A673 (cell line): ENCODE data around the gene CCDC171. TPM values are rescaled to one million over a fixed set of nuclear protein-coding genes. Genes with fewer than 3 reads are reported as not detected.
A peak's percentile ranks its signal among the peaks of the same experiment; 100 is the strongest.

Experiments
- BruUV-seq: library from RNA; stranded (reverse); fragments of 400-500 nt; replicated peaks from 2 replicates; lab custom pipeline; 2021; lab: Mats Ljungman, UMichigan
- CTCF ChIA-PET: fragments of 300-600 bp; sonication (Branson Sonifier 250); formaldehyde crosslinking; loops from one replicate; lab custom pipeline; 2022; ENCODE audit warnings: antibody characterized with exemption; lab: Charles Lee
- POLR2A ChIA-PET: fragments of 300-600 bp; sonication (Branson Sonifier 250); formaldehyde crosslinking; loops from one replicate; lab custom pipeline; 2022; ENCODE audit warnings: antibody characterized with exemption; ENCODE audit not compliant: low non-redundant PET; lab: Charles Lee
- DNase-seq: peaks from one replicate; pipeline ENCODE4 v3.0.0-alpha.2; 2015; ENCODE audit warnings: low spot score
- H3K27ac ChIP-seq: fragments of 200-600 bp; sonication (generic); 2 replicates; pipeline ENCODE4 v1.5.1; 2016; ENCODE audit warnings: mixed run types, low read depth, mild to moderate bottlenecking, mixed read lengths, antibody characterized with exemption, low read length; ENCODE audit not compliant: poor library complexity, severe bottlenecking
- H3K27me3 ChIP-seq: fragments of 200-600 bp; sonication (generic); replicated peaks from 2 replicates; pipeline ENCODE4 v1.6.1; 2017; ENCODE audit warnings: mixed run types, low read depth, mild to moderate bottlenecking, mixed read lengths, antibody characterized with exemption, low read length; ENCODE audit not compliant: insufficient read depth, poor library complexity
- H3K36me3 ChIP-seq: fragments of 200-600 bp; sonication (generic); 2 replicates; pipeline ENCODE4 v1.6.1; 2016; ENCODE audit warnings: mixed run types, mild to moderate bottlenecking, mixed read lengths, antibody characterized with exemption, low read length; ENCODE audit not compliant: insufficient read depth, poor library complexity, severe bottlenecking
- H3K4me1 ChIP-seq: fragments of 200-600 bp; sonication (generic); 2 replicates; pipeline ENCODE4 v1.6.1; 2017; ENCODE audit warnings: mixed run types, mild to moderate bottlenecking, mixed read lengths, antibody characterized with exemption, low read length; ENCODE audit not compliant: insufficient read depth, poor library complexity, severe bottlenecking
- H3K4me3 ChIP-seq: fragments of 200-600 bp; sonication (generic); 2 replicates; pipeline ENCODE4 v1.5.1; 2016; ENCODE audit warnings: low read depth, mixed run types, mild to moderate bottlenecking, mixed read lengths, low read length; ENCODE audit not compliant: poor library complexity, severe bottlenecking
- H3K9me3 ChIP-seq: fragments of 200-600 bp; sonication (generic); 2 replicates; pipeline ENCODE4 v1.6.1; 2016; ENCODE audit warnings: mixed run types, low read depth, mild to moderate bottlenecking, mixed read lengths, antibody characterized with exemption, low read length; ENCODE audit not compliant: poor library complexity, severe bottlenecking
- CTCF ChIP-seq: fragments of 300-800, 200-600 bp; sonication (generic); conservative IDR thresholded peaks from 2 replicates; pipeline ENCODE4 v1.5.1; 2017; ENCODE audit warnings: low read depth, mild to moderate bottlenecking, antibody characterized with exemption, low read length, moderate library complexity, mixed read lengths
- EZH2 ChIP-seq: fragments of 200-600 bp; sonication (generic); IDR thresholded peaks from 2 replicates; pipeline ENCODE4 v1.6.1; 2017; ENCODE audit warnings: borderline replicate concordance, low read depth, mild to moderate bottlenecking, mixed read lengths, antibody characterized with exemption, low read length; ENCODE audit not compliant: poor library complexity, severe bottlenecking
- intact Hi-C: fragments of 100-400 bp; cut with micrococcal nuclease; formaldehyde crosslinking; loops from one replicate; pipeline ENCODE4 v1.10.0; 2022; ENCODE audit not compliant: unreplicated experiment
- total RNA-seq: library from RNA; stranded (reverse); gene quantifications from 2 replicates; pipeline ENCODE4 v1.2.3, GENCODE V29; 2021

CCDC171 gene
- total RNA-seq, 1 experiment from 2014 or later, result 72.5 TPM

GRCh38 chr9:15942831-15943424 is 390.1 kb downstream of the CCDC171 start:
- Histone ChIP-seq H3K9me3 (peaks cover 3% of the 10 kb centered on the region), H3K4me1 (peaks cover 9% of the 10 kb centered on the region), H3K4me3 (no peak overlapping the region), H3K36me3 (peaks cover 20% of the 10 kb centered on the region), H3K27ac (no peak overlapping the region), H3K27me3 (no peaks in the 10 kb centered on the region)
- intact Hi-C loops, result no loop called here
- BruUV-seq, result no TSS peak
- TF ChIP-seq EZH2, result no peak
- no peak for TF ChIP-seq CTCF
- DNase-seq, result no peak
- ChIA-PET POLR2A (no interaction called here), CTCF (no interaction called here)

GRCh38 chr9:15944341-15944740 is 391.5 kb downstream of the CCDC171 start:
- peak; percentile 9 for DNase-seq
- BruUV-seq, result no TSS peak
- intact Hi-C loops, result no loop called here
- ChIA-PET POLR2A (no interaction called here), CTCF (no interaction called here)
- no peaks in the 10 kb centered on the region for H3K27me3 ChIP-seq
- peaks cover 9% of the 10 kb centered on the region for H3K4me1 ChIP-seq
- peaks cover 3% of the 10 kb centered on the region for H3K9me3 ChIP-seq
- TF ChIP-seq CTCF (no peak), EZH2 (no peak)
- H3K36me3 ChIP-seq, result peaks cover 16% of the 10 kb centered on the region
- no peak overlapping the region for H3K27ac ChIP-seq
- no peak overlapping the region for H3K4me3 ChIP-seq

- peaks cover 9% of the 10 kb centered on the region for H3K4me1 ChIP-seq
- no peaks in the 10 kb centered on the region for H3K9me3 ChIP-seq
- no peaks in the 10 kb centered on the region for H3K27me3 ChIP-seq
- H3K27ac ChIP-seq, result no peak overlapping the region
- H3K4me3 ChIP-seq, result no peak overlapping the region
- no peak for TF ChIP-seq EZH2
- no peak for TF ChIP-seq CTCF
- ChIA-PET CTCF (no interaction called here), POLR2A (no interaction called here)
- peaks cover 14% of the 10 kb centered on the region for H3K36me3 ChIP-seq
- intact Hi-C loops, result no loop called here
- BruUV-seq, result no TSS peak
- DNase-seq, result no peak
Measured at GRCh38 chr9:15959663-15960062, 406.8 kb downstream of the CCDC171 start.
